Measurements from ENCODE around the gene RAC2. TPM values are rescaled to one million over a fixed set of nuclear protein-coding genes. Genes with fewer than 3 reads are reported as not detected.

Gene RAC2
- polyA plus RNA-seq, 10 donors = 4.5 to 26.8 (median 6.9) TPM

DNA sequence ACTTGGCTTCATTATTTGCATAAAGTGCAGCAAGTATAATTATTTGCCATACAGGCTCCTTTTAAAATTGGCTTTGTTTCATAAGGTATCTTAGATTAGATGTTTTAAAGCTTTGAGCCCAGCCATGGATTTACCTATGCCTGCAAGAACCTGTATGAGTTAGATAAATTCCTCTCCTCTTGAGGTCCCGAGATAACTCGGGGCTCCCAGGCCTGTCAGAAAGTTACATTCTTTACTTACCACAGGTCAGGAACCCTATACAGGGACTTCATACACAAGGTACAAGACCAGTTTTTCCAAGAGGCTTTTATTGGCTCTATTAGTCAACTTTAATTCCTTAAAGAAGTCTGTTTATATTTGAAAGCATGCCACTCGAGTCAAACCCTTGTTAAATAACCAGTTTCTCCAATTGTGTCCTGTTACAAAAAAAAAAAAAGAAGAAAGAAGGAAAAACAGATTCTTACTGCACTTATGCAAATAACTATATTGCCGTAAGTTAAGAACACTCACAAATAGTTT, 53.7 kb downstream of the RAC2 start:
- no peak for DNase-seq

DNA sequence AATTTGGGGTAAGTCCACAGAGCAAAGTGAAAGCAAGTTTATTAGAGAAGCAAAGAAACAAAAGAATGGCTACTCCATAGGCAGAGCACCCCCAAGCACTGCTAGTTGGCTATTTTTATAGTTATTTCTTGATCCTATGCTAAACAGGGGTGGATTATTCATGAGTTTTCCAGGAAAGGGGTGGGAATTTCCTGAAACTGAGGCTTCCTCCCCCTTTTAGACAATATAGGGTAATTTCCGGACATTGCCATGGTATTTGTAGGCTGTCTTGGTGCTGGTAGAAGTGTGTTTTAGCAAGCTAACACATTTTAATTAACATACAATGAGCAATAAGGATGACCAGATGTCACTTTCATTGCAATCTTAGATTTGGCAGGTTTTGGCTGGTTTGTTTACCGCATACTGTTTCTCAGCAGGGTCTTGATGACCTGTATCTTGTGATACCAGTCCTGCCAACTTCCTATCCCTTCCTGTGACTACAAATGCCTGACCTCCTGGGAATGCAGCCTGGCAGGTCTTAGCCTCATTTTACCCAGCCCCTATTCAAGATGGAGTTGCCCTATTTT, 55.1 kb downstream of the RAC2 start:
- DNase-seq = peak in 1 of 3 donors; percentile 51

GRCh38 chr22:37187891-37188761, 55.9 kb downstream of the RAC2 start, which contains the start of gene C1QTNF6:
C1QTNF6 (minus strand) TSS chr22:37188247; CDS start chr22:37188213, 34 bp downstream.
- peak in 2 of 3 donors; percentile 80 to 95 for DNase-seq

GRCh38 chr22:37187552-37187890, 56.5 kb downstream of the RAC2 start:
- no peak for DNase-seq

DNA sequence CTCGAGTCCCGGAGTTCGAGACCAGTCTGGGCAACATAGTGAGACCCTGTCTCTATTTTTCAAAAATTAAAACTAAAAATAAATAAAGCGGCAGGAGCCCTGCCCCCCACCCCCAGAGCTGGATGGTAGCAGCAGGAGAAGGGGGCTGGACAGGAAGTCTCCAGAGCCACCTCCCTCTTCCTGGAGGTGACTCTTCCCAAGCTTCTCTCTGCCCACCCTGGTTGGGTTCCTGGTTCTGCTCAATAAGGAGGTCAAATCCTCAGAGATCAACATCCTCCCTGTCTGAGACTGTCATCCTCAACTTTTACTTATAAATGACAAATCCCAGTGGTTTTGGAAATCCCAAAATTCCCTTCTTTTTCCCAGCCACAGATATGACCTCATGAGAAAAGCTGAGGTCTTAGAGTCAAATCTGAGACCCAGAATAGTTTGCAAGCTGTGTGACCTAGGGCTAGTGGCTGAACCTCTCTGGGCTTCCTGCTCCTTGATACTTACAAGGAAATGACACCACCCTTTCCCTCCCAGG, 57.0 kb downstream of the RAC2 start:
- no peak for DNase-seq

- peak in 2 of 3 donors; percentile 67 to 79 for DNase-seq
Observed at GRCh38 chr22:37186228-37186996, 57.7 kb downstream of the RAC2 start.

- DNase-seq = no peak
Observed at GRCh38 chr22:37185646-37186227, 58.3 kb downstream of the RAC2 start.

- DNase-seq = no peak
Observed at GRCh38 chr22:37184816-37185541, 59.1 kb downstream of the RAC2 start.

DNA sequence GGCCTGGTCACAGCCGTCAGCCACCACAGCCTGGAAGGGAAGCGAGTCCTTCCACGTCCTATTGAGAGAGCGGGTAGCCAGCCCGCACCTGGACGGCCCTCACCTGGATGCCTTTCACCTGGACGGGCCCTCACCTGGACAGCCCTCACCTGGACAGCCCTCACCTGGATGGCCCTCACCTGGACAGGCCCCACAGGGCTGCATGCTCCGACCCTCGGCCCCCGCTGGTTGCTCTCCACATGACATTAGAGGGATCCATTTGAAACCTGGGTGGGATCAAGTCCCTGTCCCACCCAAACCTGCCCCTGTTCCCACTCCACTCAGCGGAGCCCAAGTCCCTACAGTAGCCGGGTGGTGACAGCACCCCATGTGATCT, 59.7 kb downstream of the RAC2 start:
- DNase-seq = no peak

GRCh38 chr22:37183432-37184379, 60.4 kb downstream of the RAC2 start:
- DNase-seq = no peak

- DNase-seq = no peak
Observed at GRCh38 chr22:37182949-37183245, 61.2 kb downstream of the RAC2 start.

GRCh38 chr22:37182101-37182948, 61.7 kb downstream of the RAC2 start:
- DNase-seq = no peak

GRCh38 chr22:37181681-37182080, 62.4 kb downstream of the RAC2 start:
- no peak for DNase-seq

- no peak for DNase-seq
Observed at GRCh38 chr22:37180531-37181231, 63.4 kb downstream of the RAC2 start.

GRCh38 chr22:37179622-37180420, 64.2 kb downstream of the RAC2 start:
- no peak for DNase-seq

DNA sequence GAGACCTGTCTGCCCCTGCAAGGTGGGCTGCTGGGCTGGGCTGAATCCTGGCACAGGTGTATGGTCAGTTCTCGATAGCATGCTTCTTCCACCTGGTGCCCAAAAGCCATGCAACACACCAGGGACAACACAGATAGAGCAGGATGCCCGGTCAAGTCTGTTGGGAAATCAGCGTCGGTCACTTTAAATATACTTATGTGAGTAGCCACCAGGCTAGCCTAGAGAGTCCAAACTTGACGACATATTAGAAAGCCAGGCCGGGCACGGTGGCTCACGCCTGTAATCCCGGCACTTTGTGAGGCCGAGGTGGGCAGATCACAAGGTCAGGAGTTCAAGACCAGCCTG, 65.0 kb downstream of the RAC2 start:
- no peak for DNase-seq

- DNase-seq = peak in 2 of 3 donors; percentile 55 to 66
Observed at GRCh38 chr22:37178350-37179125, 65.5 kb downstream of the RAC2 start.

Data from muscle of back (tissue), 11 donors.